ENCODE results near the gene NFATC1.

DNA sequence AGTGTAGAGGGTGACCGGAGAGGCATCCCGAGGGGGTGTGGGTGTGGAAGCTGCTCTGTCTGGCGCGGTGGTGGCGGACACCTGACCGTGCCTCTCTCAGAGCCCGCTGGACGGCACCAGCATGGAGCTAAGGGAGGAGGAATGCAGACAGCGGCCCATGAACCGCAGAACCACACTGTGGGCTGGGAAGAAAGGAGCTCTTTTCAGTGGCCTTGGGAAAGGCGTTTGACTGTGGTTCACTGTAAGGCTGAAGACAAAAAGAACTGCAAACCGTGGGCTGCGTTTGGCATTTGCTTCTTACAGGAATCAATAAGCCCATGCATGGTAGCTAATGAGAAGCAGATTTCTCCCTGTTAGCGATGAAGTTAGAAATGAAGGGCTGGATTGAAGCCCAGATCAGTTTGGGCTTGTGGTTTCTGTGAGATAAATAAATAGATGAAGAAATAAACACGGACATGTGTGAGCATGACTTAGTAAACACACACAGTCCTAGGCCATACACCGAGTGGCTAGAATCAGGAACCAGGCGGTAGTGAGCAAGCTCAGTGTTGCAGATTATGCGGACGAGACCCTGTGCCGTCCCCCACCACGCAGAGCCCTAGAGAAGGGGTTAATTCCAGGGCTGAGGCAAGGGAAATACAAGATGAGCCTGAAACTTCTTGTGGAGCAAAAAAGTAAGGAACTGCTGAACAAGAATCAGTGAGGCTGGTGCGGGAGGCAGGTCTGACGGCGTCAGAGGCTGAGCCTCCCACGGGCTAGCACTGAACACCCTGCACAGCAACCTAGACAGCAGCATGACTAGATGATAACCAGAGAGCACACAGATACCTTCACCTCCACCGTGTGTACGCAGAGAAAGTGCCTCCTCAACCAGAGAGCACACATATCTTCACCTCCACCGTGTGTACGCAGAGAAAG is 29.3 kb upstream of the NFATC1 start:
- TF ChIP-seq, protein P1, sequence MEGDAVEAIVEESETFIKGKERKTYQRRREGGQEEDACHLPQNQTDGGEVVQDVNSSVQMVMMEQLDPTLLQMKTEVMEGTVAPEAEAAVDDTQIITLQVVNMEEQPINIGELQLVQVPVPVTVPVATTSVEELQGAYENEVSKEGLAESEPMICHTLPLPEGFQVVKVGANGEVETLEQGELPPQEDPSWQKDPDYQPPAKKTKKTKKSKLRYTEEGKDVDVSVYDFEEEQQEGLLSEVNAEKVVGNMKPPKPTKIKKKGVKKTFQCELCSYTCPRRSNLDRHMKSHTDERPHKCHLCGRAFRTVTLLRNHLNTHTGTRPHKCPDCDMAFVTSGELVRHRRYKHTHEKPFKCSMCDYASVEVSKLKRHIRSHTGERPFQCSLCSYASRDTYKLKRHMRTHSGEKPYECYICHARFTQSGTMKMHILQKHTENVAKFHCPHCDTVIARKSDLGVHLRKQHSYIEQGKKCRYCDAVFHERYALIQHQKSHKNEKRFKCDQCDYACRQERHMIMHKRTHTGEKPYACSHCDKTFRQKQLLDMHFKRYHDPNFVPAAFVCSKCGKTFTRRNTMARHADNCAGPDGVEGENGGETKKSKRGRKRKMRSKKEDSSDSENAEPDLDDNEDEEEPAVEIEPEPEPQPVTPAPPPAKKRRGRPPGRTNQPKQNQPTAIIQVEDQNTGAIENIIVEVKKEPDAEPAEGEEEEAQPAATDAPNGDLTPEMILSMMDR (conservative IDR thresholded peaks at IDR 0.05 in 1 of 2, IDR thresholded peaks at IDR 0.05 in 1 of 2; ENCODE audit: low read depth in 1 of 2, low read length in 2 of 2): no peak
- no peak for TF ChIP-seq EZH2 (IDR thresholded peaks at IDR 0.05; ENCODE audit: low read length, missing control alignments)
